Measurements from ENCODE around the gene CATSPERD. TPM values are rescaled to one million over a fixed set of nuclear protein-coding genes. Genes with fewer than 3 reads are reported as not detected.
"Not testable (repeated sequence)": the region's sequence is repeated elsewhere in the genome, so short reads cannot be mapped to it uniquely, and the experiment has no call there.

Gene CATSPERD
- total RNA-seq, 1 donor from 2014 or later = not detected

DNA sequence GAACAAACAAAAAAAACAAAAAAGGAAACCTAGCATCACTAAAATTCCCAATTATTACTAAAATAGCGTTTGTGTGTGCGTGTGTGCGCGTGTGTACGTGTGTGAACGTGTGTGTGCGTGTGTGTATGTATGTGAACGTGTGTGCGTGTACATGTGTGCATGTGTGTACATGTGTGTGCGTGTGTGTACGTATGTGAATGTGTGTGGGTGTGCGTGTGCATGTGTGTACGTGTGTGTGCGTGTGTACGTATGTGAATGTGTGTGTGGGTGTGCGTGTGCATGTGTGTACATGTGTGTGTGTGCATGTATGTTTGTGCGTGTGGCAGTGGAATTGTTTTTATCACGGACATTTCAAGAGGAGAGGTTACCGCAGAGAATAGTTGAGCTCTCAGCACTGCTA lies 21.6 kb downstream of the CATSPERD start:
- no peak for DNase-seq

DNA sequence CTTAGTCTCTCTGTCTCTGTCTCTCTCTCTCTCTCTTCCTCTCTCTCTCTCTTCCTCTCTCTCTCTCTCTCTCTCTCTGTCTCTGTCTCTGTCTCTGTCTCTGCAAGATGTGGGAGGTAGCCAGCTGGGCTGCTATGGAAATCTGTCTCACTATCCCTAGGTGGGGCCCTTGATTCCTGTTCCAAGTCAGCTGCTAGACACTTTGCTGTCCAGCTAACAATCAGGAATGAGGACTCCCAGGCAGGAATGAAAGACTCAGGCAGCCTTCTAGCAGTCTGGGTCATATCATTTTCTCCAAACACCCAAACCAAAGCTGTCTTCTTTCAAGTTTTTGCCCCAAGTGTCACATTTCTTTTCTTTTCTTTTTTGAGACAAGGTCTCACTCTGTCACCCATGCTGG lies 23.2 kb downstream of the CATSPERD start:
- no peak for DNase-seq

DNA sequence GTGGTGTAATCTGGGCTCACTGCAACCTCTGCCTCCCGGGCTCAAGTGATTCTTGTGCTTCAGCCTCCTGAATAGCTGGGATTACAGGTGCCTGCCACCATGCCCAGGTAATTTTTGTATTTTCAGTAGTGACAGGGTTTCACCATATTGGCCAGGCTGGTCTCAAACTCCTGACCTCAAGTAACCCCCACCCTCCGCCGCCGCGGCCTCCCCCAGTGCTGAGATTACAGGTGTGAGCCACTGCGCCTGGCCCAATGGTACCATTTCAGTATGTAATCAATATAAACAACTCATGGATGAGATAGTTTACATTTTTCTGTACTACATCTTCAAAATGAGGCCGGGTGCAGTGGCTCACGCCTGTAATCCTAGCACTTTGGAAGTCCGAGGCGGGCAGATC lies 24.6 kb downstream of the CATSPERD start:
- DNase-seq = not testable (repeated sequence)

DNA sequence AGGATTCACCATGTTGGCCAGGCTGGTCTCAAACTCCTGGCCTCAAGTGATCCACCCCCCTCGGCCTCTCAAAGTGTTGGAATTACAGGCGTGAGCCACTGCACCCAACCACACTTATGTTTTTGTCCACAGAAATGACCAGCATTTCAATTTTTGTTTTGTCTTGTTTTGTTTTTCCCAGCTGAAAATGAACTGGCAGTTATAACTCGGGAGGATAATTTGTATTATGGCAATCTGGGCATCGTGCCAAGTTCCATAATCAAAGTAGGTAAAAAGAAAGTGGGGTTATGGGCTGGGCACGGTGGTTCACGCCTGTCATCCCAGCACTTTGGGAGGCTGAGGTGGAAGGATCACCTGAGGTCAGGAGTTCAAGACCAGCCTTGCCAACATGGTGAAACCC lies 28.5 kb downstream of the CATSPERD start:
- not testable (repeated sequence) for DNase-seq

DNA sequence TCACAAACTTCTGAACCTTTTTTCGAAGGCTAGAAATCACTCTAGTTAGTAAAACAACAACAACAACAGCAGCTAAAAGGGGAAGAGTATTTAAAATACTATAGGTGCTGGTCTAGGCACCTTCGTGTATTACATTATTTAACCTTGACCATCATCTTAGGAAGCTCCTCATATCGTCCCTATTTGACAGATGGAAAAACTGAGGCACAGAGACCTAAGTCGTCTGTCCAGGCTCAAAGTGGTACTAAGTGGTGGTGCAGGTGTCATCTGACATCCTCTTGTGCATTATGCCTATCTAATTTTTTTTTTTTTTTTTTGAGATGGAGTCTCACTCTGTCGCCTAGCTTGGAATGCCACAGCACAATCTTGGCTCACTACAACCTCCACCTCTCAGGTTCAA lies 29.1 kb downstream of the CATSPERD start:
- no peak for DNase-seq

DNA sequence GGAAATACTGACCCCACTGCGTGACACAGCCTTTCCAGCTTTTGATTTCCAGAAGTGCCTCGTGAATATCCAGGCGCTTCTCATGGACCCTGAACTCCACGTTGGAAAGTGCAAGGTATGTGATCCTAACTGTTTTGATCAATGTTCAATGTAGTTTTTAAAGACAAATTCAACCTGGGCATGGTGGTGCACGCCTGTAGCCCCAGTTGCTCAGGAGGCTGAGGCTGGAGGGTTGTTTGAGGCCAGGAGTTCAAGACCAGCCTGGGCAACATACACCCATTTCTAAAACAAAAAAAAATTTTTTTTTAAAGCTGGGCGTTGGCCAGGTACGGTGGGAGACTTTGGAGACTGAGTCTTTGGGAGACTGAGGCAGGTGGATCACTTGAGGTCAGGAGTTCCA lies 31.3 kb downstream of the CATSPERD start:
- no peak for DNase-seq

DNA sequence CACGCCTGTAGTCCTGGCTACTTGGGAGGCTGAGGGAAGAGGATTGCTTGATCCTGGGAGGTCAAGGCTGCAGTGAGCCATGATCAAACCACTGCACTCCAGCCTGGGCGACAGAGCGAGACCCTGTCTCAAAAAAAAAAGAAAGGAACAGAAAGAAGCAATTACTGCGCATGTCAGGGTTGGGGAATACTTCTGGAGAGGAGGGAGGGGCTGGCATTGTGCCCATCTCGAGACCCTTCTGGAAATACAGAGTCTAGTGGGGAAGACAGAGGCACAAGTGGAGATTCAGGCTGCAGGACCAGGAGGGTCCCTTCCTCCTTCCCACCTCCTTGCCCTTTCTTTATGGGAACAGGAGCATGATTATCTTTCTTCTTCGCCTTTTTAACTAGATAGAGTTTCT lies 33.3 kb downstream of the CATSPERD start:
- no peak for DNase-seq

DNA sequence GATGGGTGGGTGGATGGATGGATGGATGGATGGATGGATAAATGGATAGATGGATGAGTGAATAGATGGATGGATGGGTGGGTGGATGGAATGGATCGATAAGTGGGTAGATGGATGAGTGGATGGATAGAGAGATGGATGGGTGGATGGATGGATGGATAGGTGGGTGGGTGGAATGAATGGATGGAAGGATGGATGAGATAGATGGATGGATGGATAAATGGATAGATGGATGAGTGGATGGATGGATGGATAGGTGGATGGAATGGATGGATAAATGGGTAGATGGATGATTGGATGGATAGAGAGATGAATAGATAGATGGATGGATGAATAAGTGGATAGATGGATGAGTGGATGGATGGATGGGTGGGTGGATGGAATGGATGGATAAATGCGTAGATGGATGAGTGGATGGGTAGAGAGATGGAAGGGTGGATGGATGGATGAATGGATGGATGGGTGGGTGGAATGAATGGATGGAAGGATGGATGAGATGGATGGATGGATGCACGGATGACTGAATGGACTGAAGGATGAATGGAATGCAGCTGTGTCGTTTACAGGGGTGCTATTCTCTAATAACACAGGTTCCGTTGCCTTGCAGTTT lies 42.3 kb downstream of the CATSPERD start:
- no peak for DNase-seq

DNA sequence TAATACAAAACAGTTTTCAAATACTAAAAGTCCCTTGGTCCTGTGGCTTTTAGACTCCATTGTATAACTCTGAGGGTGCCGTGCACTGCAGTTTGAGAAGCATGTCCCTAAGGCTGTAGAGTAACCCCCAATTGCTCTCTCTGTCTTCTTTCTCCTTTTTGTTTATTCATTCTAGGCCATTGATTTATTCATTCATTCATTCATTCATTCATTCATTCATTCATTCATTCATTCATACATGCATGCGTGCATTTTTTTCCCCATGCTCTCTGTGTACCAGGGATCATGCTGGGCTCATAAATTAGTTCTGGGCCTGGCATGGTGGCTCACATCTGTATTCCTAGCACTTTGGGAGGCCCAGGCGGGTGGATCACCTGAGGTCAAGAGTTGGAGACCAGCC lies 44.8 kb downstream of the CATSPERD start:
- DNase-seq = no peak

DNA sequence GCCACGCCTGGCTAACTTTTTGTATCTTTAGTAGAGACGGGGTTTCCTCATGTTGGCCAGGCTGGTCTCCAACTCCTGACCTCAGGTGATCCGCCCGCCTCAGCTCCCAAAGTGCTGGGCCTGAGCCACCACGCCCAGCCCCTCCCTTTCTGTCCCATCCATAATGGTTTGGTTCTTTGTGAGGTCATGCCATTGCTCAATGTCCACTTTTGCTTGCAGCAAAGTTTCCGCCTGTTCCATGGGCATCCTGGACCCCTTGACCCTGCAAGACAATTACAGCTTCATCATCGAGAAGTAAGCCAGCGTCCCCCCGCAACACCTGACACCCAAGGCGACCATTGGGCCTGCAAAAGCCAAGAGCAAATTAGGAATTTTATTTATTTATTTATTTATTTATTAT lies 47.5 kb downstream of the CATSPERD start:
- no peak for DNase-seq

DNA sequence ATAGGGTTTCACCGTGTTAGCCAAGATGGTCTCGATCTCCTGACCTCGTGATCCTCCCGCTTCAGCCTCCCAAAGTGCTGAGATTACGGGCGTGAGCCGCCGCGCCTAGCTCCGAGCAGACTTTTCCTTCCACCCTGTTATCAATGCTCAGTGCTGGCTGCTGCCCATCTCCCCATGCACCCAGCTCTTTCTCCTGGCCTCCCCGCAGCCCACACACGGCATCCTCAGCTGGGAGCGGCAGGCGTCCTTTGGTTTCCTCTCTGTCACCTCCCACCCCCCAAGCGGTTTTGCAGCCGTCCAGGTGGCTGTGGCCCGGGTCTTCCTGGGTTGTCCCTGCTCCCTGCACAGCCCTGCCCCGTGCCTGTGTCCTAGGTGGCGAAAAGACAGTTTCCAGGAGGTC lies 52.0 kb downstream of the CATSPERD start:
- no peak for DNase-seq

DNA sequence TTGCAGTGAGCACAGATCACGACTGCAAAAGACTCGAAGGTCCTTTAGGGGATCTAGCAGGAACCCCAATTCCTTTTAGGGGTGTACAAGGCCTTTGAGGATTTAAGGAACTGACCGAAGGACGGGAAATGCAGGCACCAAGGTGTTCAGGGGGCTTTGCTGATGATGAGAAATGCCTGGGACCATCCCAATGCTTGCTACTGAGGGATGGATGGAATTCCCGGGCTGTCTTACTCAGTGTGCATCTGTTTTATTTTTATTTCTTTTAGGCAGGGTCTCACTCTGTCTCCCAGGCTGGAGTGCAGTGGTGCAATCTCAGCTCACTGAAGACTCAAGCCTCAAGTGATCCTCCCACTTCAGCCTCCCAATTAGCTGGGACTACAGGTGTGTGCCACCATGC lies 52.8 kb downstream of the CATSPERD start:
- no peak for DNase-seq

DNA sequence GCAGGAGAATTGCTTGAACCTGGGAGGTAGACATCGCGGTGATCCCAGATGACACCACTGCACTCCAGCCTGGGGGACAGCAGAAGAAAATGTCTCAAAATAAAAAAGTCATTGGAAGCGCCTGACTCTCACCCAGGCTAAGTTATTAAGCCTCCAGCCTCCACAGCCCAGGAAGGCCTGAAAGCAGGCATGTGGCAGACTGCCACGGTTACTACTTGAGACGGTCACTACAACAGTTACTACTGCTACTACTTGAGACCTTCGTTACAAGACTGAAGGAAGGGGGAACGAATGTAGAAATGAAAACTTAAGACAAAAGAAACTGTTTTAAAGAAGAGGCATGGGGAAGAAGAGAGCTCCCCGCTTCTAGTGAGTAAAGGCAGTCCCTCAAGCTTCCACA lies 54.5 kb downstream of the CATSPERD start:
- no peak for DNase-seq

DNA sequence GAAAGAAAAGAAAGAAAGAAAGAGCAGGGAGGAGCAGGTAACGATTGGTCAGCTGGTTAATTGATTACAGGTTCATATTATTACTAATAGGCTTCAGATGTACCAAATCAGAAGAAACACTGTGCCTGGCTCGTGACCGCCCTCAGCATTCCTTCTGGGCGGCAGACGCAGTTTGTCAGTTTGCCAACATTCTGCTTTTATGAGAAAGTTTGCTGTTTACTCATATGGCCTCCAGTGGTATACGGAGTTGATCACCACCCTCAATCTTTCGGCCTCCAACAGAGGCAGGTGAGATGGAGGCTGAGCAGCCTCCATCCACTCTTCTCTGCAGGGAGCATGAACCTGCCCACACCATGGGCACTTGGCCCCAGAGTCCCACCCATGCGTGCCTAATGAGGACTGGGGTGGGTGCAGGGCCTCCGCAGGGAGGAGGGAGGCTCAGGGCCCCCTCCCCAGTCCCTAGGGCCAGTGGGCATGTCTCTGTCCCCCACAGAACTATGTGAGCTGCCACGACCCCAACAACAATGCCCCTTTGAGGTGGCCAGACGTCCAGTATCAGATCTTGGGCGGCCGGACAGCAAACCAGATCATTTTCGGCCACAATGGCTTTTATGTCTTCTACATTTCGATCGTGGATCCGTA lies 55.4 kb downstream of the CATSPERD start:
- no peak for DNase-seq

DNA sequence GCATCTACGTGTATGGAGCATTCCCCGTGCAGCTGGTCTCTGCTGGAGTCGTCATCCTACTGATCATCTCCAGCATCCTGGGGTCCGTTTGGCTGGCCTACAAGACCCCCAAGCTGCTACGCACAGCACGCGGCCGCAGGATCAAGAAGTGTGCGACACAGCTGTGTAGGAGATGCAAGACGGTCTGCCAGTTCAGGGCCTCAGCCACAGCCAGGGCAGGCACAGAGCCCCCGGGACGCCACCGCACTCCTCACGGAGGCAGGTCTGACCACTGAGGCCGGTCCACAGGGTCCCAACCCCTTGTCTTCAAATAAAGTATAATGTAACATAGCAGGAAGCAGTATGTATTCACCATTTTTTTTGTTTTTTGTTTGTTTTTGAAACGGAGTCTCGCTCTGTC lies 58.0 kb downstream of the CATSPERD start:
- DNase-seq = no peak

DNA sequence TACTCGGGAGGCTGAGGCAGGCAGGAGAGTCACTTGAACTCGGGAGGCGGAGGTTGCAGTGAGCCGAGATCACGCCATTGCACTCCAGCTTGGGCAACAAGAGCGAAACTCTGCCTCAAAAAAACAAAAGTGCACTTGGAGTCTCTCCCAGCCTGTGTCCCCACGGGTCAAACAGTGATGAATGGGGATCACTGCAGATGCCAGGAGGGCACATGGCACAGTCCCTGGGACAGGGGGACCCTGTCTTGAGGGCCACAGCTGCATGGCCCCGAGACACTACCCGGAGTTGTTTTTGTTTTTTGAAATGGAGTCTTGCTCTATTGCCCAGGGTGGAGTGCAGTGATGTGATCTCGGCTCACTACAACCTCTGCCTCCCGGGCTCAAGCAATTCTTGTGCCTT lies 60.5 kb downstream of the CATSPERD start:
- DNase-seq = not testable (repeated sequence)

DNA sequence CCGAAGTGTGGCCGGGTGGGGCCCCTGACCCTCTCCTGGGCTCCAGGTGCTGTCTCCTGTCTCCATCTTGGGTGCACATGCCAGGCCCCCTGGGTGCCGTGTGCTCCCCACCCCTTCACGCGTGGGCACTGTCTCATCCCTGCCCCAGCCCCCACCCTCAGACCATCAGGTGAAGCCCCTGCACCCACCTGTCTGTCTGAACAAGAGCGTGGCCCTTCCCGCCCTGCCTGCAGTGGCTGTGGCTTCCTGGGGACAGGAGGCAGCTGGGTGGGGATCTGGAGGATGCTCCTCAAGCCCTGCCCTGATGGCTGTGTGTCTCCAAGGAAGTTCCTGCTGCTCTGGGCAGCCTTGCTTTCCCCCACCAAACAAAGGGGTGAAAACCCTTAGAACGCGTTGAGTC lies 61.9 kb downstream of the CATSPERD start:
- no peak for DNase-seq

DNA sequence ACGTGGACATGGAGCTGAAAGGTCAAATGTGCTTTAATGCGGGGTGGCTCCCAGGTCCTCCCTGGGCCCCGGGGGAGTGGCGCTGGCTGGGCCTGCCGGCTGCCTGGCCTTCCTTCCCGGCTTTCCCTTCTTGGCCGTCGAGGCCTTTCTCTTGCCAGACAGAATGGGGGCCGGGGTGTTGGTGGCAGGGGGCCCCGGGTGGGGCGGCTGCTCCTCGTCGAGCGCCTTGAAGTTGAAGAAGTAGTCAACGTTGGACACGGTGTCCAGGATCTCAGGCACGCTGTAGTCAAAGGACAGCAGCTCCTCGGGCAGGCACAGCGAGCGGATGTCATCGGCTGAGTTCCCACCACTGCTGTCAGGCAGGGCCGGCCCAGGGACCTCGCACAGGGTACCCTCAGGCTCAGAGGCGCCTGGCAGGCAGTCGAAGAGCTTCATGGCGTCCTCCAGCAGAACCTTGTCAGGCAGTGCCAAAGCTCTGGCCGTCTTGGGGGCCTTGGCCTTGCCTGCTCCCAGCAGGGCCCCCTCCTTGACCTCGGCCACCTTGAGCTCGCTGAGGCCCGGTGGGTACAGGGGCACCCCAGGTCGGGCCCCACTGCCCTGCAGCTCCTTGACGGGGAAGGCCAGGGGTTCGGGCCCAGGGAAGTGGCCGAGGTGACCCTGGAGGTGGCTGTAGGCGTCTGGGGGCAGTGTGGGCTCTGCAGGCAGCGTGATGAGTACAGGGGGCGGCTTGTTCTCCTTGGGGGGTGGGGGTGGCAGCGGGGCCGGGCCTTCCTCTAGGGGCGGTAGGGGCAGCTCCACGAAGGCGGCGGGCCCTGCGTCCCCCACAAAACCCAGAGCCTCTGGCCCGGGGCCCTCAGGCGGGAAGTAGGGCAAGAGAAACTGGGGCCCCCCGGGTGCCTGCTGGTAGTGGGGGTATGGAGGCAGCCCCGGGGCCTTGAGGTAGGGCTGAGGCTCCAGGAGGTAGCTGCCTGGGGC lies 62.8 kb downstream of the CATSPERD start:
- DNase-seq = no peak

DNA sequence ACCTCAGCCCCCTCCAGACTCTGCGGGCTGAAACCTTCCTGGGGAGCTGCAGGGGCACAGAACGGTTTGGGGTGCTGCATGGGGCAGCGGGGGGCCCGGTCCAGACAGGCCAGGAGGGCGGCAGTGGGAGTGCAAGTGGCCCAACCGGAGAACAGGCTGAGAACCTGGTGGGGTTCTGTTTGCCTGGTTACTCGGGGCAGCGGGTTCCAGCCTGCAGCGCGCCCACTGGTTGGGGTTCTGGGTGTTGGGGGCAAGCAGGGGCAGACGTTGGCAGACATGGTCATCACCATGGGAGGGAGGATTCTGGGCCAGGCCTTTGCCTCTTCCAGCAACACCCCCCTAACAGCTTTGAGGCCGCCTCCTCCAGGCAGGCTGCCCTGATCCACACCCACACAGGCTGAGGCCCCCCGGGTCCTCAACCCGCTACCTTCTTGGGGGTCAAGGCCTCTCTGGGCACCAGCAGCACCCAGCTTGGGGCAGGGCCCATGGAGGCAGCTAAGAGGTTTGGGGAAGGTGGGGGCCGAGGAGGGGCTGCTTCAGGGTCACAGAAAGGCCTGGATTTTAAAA lies 64.2 kb downstream of the CATSPERD start, which contains the start of gene PRR22:
Gene PRR22, minus strand, starts transcription at position 166 of the 567 bp plus-strand sequence. Its CDS starts 86 bp downstream, at position 80.
- no peak for DNase-seq

DNA sequence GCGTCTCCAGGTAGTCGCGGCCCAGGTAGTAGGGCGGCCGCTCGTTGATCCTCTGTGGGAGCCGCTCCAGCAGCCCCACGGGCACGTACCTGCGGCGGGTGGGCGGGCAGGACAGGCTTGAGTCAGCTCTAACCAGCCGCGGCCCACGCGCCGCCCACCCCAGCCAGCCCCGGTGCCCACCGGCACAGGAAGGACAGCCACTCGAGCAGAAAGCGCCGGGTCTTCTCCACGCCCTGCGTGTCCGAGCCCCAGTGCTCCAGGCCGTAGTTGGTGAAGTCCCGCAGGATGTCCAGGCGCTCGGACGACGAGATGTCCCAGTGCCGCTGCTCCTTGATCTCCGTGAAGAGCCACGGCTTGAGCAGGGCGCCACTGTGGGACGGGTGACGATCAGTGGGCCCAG lies 65.0 kb downstream of the CATSPERD start:
- no peak for DNase-seq

DNA sequence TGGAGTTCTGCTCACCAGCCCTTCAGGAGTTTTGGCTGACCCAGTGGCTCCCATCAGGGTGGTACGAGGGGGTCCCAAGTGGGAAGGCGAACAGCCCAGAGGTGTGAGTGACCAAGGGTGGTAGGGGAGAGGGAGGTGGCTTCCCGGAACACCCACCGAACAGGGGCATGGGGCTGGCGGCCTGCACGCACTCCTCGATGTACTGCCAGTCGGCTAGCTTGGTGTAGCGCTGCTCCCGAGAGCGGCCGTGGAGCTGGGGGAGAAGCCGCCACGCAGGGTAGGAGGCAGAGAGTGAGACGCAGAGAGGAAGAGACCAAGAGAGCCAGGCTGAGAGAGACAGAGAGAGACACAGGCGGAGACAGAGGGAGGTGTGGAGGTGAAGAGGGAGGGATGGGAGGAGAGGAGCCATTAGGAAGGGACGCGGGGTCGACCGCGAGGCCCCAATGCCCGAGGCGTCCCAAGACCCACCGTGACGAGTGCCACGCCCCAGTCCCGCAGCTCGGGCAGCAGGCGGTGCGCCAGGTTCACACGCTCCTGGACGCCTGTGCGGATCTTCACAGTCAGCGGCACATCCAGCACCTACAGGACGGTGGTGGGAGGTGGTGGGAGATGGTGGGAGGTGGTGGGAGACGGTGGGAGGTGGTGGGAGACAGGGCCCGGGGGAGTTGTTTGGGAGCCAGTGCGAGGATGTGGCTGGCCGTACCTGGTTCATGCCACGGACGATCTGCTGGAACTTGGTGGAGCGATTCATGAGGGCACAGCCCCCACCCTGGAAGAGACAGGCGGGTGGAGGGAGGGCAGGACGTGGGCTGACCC lies 66.4 kb downstream of the CATSPERD start:
- no peak for DNase-seq

All from occipital lobe (tissue), 2 donors.